ENCODE data around the gene RIBC2. TPM values are rescaled to one million over a fixed set of nuclear protein-coding genes. Genes with fewer than 3 reads are reported as not detected.

RIBC2 gene
- total RNA-seq = 0.38 TPM in 1 of 2 replicates, not detected in the other

GRCh38 chr22:45413368-45414211 lies at the start of gene RIBC2, which contains the start of gene SMC1B:
TSS of gene RIBC2 (plus strand) at chr22:45413693. CDS start at chr22:45413887, 194 bp downstream.
TSS of gene SMC1B (minus strand) at chr22:45413599. CDS start at chr22:45413567, 32 bp downstream.

Other genes starting within 250 kb of the RIBC2 start
- gene NUP50, start 249.8 kb upstream of the RIBC2 start, total RNA-seq = 54.5 and 86.7 TPM in 2 replicates
- 41.8 and 51.0 TPM in 2 replicates for gene KIAA0930, start 172.8 kb upstream of the RIBC2 start, total RNA-seq
- not detected in 2 replicates for gene UPK3A, start 128.7 kb upstream of the RIBC2 start, total RNA-seq
- gene FAM118A, start 103.8 kb upstream of the RIBC2 start, total RNA-seq = 11.1 and 51.6 TPM in 2 replicates
- gene SMC1B, start 94 bp upstream of the RIBC2 start, total RNA-seq = not detected in 2 replicates
- gene FBLN1, start 89.2 kb downstream of the RIBC2 start, total RNA-seq = 0.29 and 0.65 TPM in 2 replicates

All from vein endothelial cell (primary cell).